GOT3 (cell line): ENCODE results near the gene ZNF83.
"Not testable (repeated sequence)": the region's sequence is repeated elsewhere in the genome, so short reads cannot be mapped to it uniquely, and the experiment has no call there.

Experiments used
- DNase-seq: peaks from one replicate; lab custom pipeline; 2025; ENCODE audit warnings: mixed read lengths; lab: John Stamatoyannopoulos, UW

The ZNF83 gene

DNA sequence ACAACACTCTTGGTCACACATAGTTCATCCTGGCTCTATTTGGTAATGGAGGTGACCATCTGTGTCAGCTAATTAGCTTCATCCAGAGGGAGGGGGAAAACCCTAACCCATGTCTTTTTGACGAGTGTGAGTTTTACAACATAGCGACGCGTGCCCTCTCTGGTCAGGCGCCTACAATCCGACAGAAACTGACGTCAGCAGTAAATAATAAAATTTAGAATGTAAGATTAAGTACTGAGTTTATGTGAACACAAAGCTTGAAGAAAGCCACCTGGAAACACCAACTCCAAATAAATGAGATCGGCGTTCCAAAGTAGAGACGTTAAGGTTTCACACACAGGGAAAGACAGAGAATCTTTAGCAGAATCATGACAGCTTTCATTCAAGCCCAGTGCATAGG, 1.8 kb upstream of the ZNF83 start:
- no peak for DNase-seq

DNA sequence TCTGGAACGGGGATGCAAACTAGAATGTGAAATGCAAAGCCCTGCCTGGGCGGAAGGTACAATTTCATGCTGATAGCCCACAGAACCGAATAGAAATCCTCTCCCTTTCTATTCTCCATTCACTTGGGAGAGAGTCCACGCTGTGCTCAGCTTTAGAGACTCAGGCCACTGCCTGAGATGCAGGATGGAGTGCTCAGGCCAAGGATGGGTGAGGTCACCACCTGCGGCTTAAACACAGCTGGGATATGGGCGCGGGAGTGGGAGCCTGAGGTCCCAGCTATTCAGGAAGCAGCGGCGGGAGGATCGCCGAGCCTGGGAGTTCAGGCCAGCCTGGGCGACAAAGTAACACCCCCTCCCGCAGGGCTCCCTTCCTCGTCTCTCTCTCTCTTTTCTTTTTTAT, 446 bp upstream of the ZNF83 start:
- DNase-seq, result no peak

DNA sequence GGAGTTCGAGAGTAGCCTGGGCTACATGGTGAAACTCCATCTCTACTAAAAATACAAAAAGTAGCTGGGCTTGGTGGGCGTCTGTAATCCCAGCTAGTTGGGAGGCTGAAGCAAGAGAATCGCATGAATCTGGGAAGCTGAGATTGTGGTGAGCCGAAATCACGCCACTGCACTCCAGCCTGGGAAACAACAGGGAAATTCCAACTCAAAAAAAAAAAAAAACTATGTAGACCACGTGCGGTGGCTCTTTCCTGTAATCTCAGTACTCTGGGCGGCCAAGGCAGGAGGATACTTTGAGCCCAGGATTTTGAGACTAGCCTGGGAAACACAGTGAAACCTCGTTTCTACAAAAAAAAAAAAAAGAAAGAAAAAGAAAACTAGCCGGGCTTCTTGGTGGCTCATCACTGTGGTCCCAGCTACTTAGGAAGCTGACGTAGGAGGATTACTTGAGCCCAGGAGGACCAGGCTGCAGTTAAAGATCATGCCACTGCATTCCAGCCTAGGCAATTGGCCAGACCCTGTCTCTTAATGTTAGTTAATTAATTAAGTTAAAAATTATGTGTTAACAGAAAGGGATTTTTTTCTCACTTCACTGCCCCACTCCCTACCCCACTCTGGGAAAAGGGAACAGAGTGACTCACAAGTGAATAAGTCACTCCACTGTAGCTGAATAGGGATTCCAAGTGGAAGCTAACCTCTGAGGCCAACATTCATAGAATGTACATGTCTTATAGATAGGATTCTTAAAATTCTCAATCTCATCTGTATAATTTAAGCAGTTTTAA, 2.2 kb downstream of the ZNF83 start:
- DNase-seq, result no peak

DNA sequence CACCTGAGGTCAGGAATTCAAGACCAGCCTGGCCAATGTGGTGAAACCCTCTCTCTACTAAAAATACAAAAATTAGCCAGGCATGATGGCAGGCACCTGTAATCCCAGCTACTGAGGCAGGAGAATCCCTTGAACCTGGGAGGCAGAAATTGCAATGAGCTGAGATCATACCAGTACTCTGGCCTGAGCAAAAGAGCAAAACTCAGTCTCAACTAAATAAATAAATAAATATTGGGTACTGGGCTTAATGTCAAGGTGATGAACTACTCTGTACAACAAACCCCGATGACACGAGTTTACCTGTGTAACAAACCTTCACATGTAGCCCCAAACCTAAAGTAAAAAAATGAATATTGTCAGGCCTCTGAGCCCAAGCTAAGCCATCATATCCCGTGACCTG, 10.7 kb downstream of the ZNF83 start:
- not testable (repeated sequence) for DNase-seq

DNA sequence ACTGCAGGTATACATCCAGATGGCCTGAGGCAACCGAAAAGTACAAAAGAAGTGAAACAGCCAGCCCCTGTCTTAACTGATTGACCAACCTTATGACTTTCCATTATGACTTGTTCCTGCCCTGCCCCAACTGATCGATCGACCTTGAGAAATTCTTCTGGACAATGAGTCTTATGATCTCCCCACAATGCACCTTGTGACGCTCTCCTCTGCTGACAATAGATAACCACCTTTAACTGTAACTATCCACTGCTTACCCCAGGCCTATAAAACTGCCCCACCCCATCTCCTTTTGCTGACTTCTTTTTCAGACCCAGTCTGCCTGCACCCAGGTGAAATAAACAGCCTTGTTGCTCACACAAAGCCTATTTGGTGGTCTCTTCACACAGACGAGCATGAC, 11.2 kb downstream of the ZNF83 start:
- DNase-seq, result no peak

DNA sequence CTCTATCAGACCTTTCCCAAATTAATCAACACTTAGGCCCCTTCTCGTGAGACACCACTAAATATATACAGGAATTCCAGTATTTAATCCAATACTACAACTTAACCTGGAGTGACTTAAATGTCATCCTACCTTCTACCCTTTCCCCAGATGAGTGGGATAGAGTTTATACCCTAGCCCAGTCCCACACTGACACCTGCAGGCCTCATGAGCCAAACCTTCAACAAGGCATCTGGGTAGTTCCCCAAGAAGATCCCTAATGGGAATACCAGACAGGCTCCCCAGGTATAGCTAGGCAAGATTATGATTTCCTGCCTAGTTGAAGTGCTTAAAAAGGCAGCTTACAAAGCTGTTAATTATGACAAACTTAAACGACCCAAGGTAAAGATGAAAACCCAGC, 15.9 kb downstream of the ZNF83 start:
- DNase-seq, result no peak

DNA sequence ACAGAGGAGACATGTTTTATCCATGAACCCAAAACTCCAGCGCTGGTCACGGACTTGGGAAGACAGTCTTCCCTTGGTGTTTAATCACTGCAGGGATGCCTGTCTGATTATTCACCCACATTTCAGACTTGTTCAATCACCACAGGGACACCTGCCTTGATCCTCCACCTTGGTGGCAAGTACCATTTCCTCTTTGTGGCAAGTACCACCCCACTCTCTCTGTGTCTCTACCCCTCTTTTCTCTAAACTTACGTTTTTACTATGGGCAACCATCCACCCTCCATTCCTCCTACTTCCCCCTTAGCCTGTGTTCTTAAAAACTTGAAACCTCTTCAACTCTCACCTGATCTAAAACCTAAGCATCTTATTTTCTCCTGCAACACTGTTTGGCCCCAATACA, 16.8 kb downstream of the ZNF83 start:
- DNase-seq, result no peak

DNA sequence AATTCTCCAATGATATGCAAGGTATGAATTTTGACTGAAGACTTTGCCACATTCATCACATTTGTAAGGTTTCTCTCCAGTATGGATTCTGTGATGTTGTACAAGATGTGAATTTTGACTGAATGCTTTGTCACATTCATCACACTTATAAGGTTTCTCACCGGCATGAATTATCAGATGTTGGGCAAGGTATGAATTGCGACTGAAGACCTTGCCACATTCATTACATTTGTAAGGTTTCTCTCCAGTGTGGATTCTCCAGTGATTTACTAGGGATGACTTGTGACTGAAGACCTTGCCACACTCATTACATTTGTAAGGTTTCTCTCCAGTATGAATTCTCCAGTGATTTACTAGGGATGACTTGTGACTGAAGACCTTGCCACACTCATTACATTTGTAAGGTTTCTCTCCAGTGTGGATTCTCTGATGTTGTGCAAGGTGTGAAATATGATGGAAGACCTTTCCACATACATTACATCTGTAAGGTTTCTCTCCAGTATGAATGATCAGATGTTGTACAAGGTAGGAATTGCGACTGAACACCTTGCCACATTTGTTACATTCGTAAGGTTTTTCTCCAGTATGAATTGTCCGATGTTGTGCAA, 24.8 kb downstream of the ZNF83 start:
- DNase-seq, result no peak

DNA sequence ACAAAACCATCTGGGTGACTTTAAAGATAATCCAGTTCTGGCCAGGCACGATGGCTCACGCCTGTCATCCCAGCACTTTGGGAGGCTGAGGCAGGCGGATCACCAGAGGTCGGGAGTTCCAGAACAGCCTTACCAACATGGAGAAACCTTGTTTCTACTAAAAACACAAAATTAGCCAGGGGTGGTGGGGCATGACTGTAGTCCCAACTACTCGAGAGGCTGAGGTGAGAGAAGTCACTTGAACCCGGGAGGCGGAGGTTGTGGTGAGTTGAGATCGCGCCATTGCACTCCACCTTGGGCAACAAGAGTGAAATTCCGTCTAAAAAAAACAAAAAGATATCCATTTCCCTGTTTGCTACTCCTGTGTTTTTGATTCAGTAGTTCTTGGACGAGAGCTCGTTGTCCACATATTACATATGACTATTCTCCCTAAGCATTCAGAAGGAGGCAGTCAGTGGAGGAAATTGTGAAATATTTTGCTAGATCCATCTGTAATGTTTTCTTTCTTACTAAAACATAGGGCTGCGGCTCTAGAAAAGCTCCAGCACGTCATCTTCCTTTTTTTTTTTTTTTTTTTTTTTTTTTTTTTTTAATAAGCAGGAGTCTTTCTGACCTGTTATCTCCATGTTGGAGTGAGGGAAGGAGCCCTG, 34.5 kb downstream of the ZNF83 start:
- DNase-seq, result no peak

DNA sequence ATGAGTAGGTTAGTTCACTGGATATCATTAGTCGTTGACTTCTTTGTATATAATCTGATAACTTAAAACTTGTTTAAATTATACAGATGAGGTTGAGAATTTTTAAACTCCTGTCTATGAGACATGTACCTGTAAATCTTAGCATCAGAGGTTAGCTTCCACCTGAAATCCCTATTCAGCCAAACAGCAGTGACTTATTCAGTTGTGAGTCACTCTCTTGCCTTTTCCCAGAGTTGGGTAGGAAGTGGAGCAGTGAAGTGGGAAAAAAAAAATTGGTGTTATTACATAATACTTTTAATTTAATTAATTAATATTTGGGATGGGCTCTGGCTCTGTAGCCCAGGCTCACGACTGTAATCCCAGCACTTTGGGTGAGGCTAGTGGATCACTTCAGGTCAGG, 35.2 kb downstream of the ZNF83 start:
- no peak for DNase-seq

DNA sequence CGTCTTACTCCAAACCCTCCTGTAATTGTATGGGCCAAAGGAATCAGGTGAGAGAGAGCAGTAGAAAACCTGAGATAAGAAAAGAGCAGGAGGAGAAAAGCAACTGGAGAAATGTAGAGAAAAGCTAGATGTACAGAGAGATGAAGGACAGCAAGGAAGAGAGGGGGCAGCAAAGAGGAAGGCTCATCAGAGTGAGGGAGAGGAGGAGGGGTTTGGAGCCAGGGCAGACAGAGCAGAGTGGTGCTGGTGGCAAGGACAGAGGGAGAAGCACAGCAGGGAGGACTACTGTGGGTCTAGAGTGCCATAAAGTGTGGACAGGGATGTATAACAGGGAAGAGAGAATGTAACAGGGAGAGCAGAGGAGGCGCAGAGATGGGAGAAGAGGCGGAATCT, 36.2 kb downstream of the ZNF83 start:
- not testable (repeated sequence) for DNase-seq

DNA sequence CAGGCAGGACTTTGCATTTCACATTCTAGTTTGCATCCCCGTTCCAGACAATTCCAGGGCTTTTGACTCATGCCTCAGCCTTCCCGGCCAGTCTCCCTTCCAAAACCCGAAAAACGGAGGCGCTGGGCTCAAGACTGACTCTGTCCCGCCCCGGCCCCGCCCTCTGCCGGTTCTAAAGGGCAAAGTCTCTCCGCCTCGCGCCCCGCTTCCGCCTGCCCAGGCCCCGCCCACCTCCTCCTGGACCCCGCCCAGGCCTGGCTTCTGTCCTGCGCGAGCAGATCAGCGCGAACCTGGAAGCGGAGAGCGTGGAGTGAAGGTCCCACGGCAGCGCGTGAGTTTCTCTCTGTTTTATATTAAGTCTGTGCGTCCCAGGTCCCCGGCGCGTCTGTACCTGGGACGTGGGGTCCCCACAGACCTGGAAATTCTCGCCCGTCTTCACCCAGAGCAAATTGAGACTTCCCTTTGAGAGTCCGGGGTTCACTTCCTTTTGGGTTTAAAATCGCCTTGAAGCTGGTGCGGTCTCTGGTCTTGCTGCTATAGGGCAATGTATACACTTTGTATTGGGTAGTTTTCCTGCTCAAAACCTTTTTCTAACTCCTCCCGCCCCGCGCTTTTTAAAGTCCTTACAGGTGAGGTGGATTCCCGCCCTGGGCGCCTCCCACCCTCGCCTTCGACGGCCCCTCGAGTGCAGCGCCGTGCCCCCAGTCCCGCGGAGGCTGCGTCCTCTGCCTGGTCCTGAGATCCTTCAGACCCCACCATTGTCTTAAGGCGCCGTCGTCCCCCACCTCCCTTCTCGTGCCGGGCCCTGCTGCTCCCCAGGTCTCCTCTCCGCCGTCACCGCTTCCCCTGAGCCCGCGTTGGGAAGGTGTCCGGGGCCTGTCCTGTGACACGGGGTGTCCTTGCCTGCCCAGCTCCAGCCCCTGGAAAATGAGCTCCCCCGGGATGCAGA, 36.9 kb downstream of the ZNF83 start:
- peak; percentile 26 for DNase-seq

DNA sequence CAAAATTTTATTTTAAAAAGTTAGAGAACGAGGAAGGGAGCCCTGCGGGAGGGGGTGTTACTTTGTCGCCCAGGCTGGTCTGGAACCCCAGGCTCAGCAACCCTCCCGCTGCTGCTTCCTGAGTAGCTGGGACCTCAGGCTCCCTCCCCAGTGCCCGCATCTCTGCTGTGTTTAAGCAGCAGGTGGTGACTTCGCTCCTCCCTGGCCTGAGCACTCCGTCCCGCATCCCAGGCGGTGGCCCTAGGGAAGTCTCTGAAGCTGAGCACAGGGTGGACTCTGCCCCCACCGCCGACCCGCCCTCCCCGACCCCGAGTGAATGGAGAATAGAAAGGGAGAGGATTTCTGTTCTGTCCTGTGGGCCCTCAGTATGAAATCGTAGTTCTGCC, 37.5 kb downstream of the ZNF83 start:
- DNase-seq, result no peak

DNA sequence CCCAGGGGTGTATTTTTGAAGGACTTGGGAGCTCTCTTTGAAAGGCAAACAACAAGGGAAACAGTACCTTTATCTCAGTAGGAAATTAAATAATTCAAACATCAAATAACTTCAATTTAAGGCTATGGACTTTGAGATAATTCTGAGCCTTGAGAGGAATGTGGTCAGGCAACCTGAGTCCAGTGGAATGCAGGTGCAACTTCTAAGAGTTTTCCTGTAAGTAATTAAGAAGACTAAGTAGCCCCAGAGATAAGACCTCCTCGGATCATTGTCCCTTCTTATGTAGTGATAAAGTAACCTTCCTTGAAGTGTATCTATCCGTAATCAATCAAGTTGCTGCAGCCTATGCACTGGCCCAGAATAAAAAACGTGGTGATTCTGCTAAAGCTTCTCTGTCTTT, 38.9 kb downstream of the ZNF83 start:
- no peak for DNase-seq

DNA sequence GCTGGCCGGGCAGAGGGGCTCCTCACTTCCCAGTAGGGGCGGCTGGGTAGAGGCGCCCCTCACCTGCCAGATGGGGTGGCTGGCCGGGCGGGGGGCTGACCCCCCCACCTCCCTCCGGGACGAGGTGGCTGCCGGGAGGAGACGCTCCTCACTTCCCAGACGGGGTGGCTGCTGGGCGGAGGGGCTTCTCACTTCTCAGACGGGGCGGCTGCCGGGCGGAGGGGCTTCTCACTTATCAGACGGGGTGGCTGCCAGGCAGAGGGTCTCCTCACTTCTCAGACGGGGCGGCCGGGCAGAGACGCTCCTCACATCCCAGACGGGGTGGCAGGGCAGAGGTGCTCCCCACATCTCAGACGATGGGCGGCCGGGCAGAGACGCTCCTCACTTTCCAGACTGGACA, 44.7 kb downstream of the ZNF83 start:
- DNase-seq, result not testable (repeated sequence)

DNA sequence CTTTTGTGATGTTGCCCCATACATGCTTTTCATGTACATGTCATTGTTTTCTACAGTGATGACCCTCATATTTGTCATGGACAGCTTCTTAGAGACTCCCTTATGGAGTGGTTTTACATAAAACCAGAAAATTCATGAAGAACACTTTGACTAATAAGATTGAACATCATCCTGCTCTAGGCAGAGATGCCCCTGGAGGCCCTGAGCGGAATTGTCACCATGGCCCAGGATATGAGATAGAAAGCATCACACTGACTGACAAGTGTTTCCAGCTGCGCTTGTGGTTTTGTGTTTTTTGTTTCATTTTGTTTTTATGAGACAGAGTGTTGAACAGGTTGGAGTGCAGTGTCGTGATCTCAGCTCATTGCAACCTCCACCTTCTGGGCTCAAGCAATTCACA, 45.9 kb downstream of the ZNF83 start:
- DNase-seq, result no peak

DNA sequence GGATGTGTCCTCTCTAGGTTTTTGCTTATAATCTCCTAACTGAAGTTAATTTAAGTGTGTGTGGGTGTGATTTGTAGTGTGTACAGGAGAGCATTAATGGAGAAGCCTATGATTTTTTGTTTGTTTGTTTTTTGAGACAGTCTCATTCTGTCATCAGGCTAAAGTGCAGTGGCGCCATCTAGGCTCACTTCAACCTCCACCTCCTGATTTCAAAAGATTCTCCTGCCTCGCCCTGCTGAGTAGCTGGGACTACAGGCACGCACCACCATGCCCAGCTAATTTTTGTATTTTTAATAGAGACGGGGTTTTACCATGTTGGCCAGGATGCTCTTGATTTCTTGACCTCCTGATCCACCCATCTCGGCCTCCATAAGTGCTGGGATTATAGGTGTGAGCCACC, 47.4 kb downstream of the ZNF83 start:
- DNase-seq, result no peak

DNA sequence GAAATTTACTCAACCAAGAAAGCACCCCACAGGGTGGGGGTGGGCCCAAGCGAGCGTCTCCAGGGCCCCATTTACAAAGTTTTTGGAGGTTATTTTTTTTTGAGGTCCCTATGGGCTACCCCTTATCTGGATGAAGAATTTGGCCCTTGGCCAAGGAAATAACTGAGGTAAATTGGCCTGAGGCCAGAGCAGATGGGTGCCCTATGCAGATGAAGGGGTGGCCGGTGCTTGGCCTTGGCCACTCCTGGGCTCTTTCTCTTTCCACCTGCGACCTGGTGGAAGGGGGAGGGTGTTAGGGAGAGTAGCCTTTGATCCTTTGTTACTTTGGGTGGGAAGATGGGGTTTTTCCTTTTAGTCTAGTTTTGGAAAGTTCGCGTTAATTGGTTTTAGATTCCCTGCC, 52.6 kb downstream of the ZNF83 start:
- DNase-seq, result no peak

DNA sequence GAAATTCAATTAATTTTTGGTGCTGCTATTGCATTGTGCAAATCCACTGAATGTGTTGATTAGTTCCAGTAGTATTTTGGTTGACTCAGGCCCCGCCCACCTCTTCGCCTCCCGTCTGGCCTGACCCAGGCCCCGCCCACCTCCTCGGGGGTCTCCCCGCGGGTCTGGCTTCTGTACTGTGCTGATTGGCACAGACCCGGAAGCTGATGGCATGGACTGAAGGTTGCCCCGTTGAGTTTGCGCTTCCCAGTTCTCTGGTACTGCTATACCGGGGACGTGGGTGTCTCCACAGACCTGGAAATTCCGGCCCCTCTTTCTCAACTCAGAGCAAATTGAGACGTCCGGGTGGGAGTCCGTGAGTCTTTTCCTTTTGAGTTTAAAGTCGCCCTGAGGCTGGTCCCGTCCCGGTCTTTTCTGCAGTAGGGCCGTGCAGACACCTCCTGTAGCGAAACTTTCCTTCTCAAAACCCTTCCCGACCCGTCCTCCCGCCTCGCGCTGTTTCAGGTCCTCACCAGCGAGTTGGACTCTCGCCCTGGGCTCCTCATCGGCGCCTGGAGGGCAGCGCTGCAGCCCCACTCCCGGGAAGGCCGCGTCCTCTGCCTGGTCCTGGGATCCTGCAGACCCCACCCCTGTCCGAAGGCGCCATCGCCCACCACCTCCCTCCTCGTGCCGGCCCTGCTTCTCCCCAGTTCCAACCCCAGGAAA, 53.3 kb downstream of the ZNF83 start:
- DNase-seq, result no peak

DNA sequence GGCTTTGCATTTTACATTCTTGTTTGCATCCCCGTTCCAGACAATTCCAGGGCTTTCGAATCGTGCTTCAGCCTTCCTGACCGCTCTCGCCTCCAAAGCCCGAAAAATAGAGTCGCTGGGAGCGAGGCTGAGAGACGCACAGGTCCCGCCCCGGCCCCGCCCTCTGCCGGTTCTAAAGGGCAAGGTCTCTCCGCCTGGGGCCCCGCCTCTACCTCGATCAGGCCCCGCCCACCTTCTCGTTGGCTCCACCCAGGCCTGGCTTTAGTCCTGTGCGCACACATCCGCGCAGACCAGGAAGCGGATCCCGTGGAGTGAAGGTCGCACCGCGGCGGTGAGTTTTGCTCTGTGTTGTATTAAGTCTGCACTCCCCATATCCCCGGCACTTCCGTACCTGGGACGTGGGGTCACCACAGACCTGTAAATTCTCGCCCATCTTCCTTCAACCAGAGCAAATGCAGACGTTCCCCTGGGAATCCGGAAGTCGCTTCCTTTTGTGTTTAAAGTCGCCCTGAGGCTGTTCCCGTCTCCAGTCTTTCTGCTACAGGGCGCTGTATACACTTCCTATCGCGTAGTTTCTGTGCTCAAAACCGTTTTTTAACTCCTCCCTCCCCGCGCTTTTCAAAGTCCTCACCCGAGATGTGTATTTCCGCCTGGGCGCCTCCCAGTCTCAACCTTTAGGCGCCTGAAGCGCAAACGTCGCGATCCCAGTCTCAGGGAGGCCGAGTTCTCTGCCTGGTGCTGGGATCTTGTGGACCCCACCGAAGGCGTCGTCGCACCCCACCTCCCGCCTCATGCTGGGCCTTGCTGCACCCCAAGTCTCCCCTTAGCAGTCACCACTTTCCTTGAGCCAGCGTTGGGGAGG, 67.9 kb downstream of the ZNF83 start, which contains the start of gene ZNF701:
Gene ZNF701, plus strand, starts transcription at position 288 of the 862 bp plus-strand sequence. CDS start 3,861 bp downstream, outside the sequence.
- peak; percentile 79 for DNase-seq

DNA sequence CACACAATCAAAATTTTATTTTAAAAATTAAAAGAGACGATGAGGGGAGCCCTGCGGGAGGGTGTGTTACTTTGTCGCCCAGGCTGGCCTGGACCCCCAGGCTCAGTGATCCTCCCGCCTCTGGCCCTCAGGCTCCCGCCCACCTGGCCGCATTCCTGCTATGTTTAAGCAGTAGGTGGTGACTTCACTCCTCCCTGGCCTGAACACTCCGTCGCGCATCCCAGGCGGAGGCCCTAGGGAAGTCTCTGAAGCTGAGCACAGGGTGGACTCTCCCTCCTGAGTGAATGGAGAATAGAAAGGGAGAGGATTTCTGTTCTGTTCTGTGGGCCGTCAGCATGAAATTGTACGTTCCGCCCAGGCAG, 68.5 kb downstream of the ZNF83 start:
- DNase-seq, result not testable (repeated sequence)
